Pancreas (tissue), 10 donors: ENCODE results near the gene HCRT. TPM values are rescaled to one million over a fixed set of nuclear protein-coding genes. Genes with fewer than 3 reads are reported as not detected.
A peak's percentile ranks its signal among the peaks of the same experiment; 100 is the strongest.

Experiments used
- ATAC-seq, 4 donors: fragments of 200-7000 bp; cut with Tn5 transposase; one replicate each; pipeline versions ENCODE4 v1.8.0 to v1.9.1; 2020; ENCODE audit warnings: mild to moderate bottlenecking in 4 of 4, moderate library complexity in 4 of 4
- DNase-seq, 6 donors: peaks; one replicate each; pipeline ENCODE4 v3.0.0-alpha.2; 2020
- FAIRE-seq: peaks from 2 replicates; lab custom pipeline; 2012; peaks lifted over from hg19 to GRCh38; lab: Jason Lieb, UNC
- H3K27ac ChIP-seq, 4 donors: fragments of 200-600 bp; sonication (generic); 1 replicate in 3 of 4; 2 replicates in 1 of 4; pipeline versions ENCODE4 v1.5.0 to v1.8.0; 2020
- H3K27me3 ChIP-seq, 4 donors: fragments of 200-600 bp; one replicate each; pipeline ENCODE4 v1.8.0; 2021
- H3K36me3 ChIP-seq, 3 donors: fragments of 200-600 bp; sonication (generic) in 1 of 3; one replicate each; pipeline versions ENCODE4 v1.5.0 to v1.8.0; 2020 to 2021
- H3K4me1 ChIP-seq, 3 donors: fragments of 200-600 bp; one replicate each; pipeline ENCODE4 v1.8.0; 2021
- H3K4me3 ChIP-seq, 4 donors: fragments of 200-600 bp; sonication (generic) in 2 of 4; one replicate each; pipeline versions ENCODE4 v1.5.0 to v1.8.0; 2020 to 2021
- H3K9me3 ChIP-seq, 4 donors: fragments of 200-600 bp; one replicate each; pipeline ENCODE4 v1.8.0; 2021
- CTCF ChIP-seq, 4 donors: fragments of 200-600 bp; sonication (generic) in 3 of 4; IDR thresholded peaks; one replicate each; pipeline versions ENCODE4 v1.5.0 to v1.8.0; 2021; ENCODE audit warnings: antibody characterized with exemption in 4 of 4
- whole genome bisulfite sequencing, 2 donors: extraction: QIAGEN DNeasy Blood & Tissue Kit; methylation state at CpG; one replicate each; pipeline ENCODE4 v1.1.7; 2013; 5-methylcytosine and 5-hydroxymethylcytosine counted together
- intact Hi-C, 3 donors: fragments of 100-400 bp; cut with DNase I; formaldehyde crosslinking; loops; one replicate each; pipeline versions ENCODE4 v1.11.1 to v1.14.2; 2022
- polyA plus RNA-seq, 2 donors: library from polyadenylated mRNA; stranded (reverse); fragments of 200-250 nt; gene quantifications; one replicate each; pipeline ENCODE4 v1.2.3, GENCODE V29; 2013
- total RNA-seq, 6 donors: library from RNA; stranded (reverse); fragmentation: NEBNext Ultra II Directional in 4 of 6; extraction: Animal tissue kit (Norgen Biotek cat#: 25700) in 4 of 6; gene quantifications; one replicate each; pipeline versions ENCODE4 v1.2.1 to v1.2.4, GENCODE V29; 2021 to 2023
- donor health status: healthy with polysubstance abuse.
- donor health status: DM: no; HTN: no; CAD: no; lungs with moderate emphysema.
- donor health status: DM: no; HTN: no; CAD: no.
- donor health status: control.
- donor health status: control.
- donor health status: Bipolar disorder and iron deficiency.
- donor health status: DM: yes; HTN: yes; CAD: no.
- donor health status: DM: no; HTN: no; CAD: no.
- donor health status: DM: no; HTN: no; CAD: no.
- donor health status: DM: yes; HTN: yes; CAD: no.

HCRT gene
- total and polyA plus RNA-seq, 8 donors, result not detected

DNA sequence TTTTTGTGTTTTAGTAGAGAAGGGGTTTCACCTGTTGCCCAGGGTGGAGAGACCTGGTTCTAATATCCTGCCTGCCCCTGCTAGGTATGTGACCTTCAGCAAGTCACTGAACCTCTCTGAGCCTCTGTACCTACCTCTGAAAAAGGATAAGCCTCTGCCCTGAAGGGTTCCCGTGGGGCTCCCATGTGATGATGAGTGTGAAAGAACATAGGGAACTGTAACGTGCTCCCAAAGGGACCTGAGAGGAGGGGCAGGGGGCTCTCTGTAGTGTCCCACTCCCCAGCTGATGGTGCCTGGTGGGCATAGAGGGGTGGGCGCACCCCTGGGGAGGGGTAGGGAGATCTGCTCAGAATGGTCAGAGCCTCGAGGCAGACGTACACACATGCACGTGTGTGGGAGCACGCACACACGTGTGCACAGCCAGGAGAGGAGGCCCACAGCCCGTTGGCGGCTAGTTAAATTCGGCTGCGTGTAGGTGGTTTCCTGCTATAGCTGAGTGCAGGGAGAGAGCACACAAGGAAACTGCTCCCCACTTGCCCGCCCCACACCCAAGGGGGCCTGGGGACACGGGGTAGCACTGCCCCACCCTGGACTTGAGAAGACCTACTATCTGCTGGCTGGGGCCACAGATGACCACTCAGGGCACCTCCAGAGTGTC is 11.0 kb downstream of the HCRT start:
- H3K27ac ChIP-seq, result no peak overlapping the region
- DNase-seq, result no peak
- H3K4me3 ChIP-seq, result no peak overlapping the region
- intact Hi-C loops, result no loop called here
- no peak for ATAC-seq
- H3K36me3 ChIP-seq, result no peaks in the 10 kb centered on the region
- WGBS, 2 donors, result 63 to 68% methylated on average over 14 of the region's 14 CpGs
- FAIRE-seq, result no peak
- no peaks in the 10 kb centered on the region for H3K27me3 ChIP-seq
- H3K4me1 ChIP-seq, result no peaks in the 10 kb centered on the region
- H3K9me3 ChIP-seq, result no peaks in the 10 kb centered on the region
- no peak for TF ChIP-seq CTCF (IDR thresholded peaks at IDR 0.05)

- H3K4me3 ChIP-seq, result no peak overlapping the region
- no peaks in the 10 kb centered on the region for H3K9me3 ChIP-seq
- no peaks in the 10 kb centered on the region for H3K27me3 ChIP-seq
- no peak for FAIRE-seq
- TF ChIP-seq CTCF (IDR thresholded peaks at IDR 0.05), result no peak
- H3K27ac ChIP-seq, result no peak overlapping the region
- intact Hi-C loops, result no loop called here
- 66 to 69% methylated on average over 11 of the region's 11 CpGs for WGBS, 2 donors
- no peak for DNase-seq
- no peaks in the 10 kb centered on the region for H3K36me3 ChIP-seq
- H3K4me1 ChIP-seq, result no peaks in the 10 kb centered on the region
- no peak for ATAC-seq
These were observed 13.4 kb downstream of the HCRT start for GRCh38 chr17:42171831-42172230.

DNA sequence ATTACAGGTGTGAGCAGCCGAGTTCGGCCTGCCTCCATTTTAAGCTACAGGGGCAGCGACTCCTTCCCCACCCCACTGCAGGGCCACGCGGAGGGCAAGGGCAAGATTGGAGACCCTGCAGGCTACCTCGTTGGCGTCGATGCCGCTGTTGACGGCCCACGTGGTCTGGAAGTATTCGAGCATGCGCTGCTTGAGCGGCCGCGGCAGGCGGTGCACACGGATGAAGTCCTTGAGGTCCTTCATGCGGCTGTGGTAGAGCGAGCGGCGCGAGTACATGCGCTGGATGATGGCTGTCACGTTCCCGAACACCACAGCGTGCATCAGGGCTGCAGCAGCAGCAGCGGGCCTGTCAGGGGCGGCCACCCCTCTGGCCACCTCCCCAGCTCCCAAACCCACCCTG is 15.9 kb downstream of the HCRT start:
- Histone ChIP-seq H3K36me3 (no peaks in the 10 kb centered on the region), H3K4me1 (no peaks in the 10 kb centered on the region), H3K27ac (no peak overlapping the region), H3K27me3 (no peaks in the 10 kb centered on the region), H3K9me3 (no peaks in the 10 kb centered on the region), H3K4me3 (no peak overlapping the region)
- ATAC-seq (no peak), DNase-seq (no peak), FAIRE-seq (no peak)
- intact Hi-C loops, result no loop called here
- no peak for TF ChIP-seq CTCF (IDR thresholded peaks at IDR 0.05)
- WGBS, 2 donors, result 84 to 94% methylated on average over 29 of the region's 29 CpGs

DNA sequence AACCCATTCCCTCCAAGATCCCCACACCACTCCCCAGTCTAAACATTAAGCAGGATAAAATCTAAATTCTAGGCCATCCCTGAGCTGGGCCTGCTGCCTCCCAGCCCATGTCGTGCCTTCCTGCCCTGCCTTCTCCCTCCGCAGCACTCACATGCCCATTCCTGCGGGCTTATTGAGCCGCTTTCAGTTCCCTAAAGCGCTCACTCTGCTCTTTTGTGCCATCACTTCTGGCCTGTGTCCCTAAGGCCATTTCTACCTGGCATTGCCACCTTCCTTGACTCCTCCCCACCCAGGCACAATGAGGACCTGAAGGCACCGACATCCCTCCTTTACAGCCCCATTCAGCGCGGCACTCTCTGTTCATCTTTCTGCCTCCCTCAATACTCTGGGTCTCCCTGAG is 17.4 kb downstream of the HCRT start:
- H3K27me3 ChIP-seq, result no peaks in the 10 kb centered on the region
- no peak overlapping the region for H3K27ac ChIP-seq
- intact Hi-C loops, result no loop called here
- TF ChIP-seq CTCF (IDR thresholded peaks at IDR 0.05), result no peak
- no peak for DNase-seq
- peak in 1 of 4 donors; percentile 61 for ATAC-seq
- no peak for FAIRE-seq
- H3K4me3 ChIP-seq, result no peak overlapping the region
- no peaks in the 10 kb centered on the region for H3K4me1 ChIP-seq
- no peaks in the 10 kb centered on the region for H3K36me3 ChIP-seq
- no peaks in the 10 kb centered on the region for H3K9me3 ChIP-seq
- WGBS, 2 donors, result 92 to 96% methylated on average over 8 of the region's 8 CpGs

DNA sequence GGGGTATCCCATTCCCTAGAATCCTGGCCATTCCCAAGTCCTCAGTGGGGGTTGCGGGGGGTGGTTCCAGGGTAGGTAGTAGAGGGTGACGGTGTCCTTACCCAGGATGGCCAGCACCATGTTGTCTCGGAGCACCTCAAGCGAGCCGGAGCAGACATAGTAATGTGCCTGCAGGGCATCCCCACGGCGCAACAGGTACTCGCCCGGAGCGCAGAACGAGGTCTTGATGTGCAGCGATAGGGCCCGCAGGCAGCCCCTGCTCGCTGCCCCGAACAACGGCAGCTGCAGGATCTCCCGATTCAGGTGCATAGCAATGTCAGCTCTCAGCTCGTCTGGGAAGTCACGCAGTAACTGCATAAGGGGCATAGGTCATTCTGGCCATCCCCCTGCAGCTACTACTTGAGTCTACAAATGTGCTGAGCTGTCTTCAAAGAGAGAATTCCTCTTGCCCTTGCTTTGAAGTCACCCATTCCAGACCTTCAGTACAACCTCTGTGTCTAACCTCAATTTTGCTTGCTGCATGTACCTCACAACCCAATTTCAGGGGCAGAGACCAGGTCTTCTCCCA is 19.0 kb downstream of the HCRT start:
- ATAC-seq (no peak), DNase-seq (no peak), FAIRE-seq (no peak)
- intact Hi-C loops, result no loop called here
- no peaks in the 10 kb centered on the region for H3K4me1 ChIP-seq
- 83 to 90% methylated on average over 19 of the region's 19 CpGs for WGBS, 2 donors
- no peak for TF ChIP-seq CTCF (IDR thresholded peaks at IDR 0.05)
- no peak overlapping the region for H3K4me3 ChIP-seq
- no peaks in the 10 kb centered on the region for H3K27me3 ChIP-seq
- no peak overlapping the region for H3K27ac ChIP-seq
- H3K9me3 ChIP-seq, result no peaks in the 10 kb centered on the region
- no peaks in the 10 kb centered on the region for H3K36me3 ChIP-seq
